ENCODE results near the gene LDB3.

Gene LDB3

DNA sequence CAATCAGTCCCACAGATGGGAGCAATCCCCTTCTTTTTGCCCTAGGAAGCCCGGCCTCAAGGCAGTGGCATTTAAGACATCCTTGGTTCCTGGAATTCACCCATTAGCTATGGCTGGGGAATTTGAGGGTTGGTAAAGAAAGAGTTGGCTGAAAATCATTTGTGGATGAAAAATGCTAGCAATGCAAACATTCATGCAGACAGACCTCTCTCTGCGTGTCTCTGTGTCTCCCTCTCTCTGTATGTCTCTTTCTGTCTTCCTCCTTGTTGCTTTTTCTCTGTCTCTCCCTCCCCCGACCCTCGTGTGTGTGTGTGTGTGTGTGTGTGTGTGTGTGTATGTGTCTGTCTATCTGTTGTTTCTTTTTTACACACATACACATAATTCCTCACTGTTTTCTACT, 19.4 kb downstream of the LDB3 start:
- DNase-seq: no peak

DNA sequence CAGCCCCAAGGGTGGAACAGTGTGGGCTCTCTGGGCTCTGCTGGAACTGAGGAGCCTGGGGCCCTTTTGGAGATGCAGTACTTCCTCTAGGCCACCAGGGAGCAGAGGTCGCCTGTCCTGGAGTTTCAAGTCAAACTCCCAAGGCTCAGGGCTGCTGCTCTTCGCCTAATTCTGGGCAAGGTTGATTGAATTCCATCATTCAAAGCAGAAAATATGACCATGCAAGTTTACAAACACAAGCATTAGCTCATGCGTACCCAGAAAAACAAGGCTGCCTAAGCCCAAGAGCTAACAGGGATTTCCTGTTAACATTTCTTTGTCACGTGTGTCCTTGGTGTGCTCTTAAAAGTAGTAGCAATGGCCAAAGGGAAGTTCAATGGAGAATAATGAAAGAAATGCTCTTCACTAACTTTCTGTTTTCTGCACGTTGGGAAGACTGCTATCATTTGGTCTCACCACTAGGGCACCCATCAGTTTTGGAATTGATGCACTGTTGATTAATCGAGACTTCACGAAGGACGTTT, 20.1 kb downstream of the LDB3 start:
- DNase-seq: peak; percentile 43

DNA sequence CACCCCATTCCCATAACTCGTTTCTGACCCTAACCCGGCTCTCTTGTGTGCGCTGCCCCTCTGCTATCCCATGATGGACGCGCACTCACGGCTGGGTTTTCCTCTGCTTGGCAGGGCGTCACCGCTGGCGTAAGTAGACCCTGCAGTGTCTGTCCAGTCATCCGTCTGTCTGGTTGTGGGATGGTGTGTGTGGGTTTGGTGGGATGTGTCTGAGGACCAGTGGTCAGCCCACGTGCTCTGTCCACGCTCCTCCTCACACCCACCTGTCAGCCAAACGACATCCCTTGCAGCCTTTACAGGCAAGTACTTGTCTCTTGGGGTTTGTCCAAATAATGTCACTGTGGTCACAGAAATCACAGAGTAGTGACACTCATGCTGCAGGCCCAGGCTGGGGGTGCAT, 20.8 kb downstream of the LDB3 start:
- DNase-seq: no peak

DNA sequence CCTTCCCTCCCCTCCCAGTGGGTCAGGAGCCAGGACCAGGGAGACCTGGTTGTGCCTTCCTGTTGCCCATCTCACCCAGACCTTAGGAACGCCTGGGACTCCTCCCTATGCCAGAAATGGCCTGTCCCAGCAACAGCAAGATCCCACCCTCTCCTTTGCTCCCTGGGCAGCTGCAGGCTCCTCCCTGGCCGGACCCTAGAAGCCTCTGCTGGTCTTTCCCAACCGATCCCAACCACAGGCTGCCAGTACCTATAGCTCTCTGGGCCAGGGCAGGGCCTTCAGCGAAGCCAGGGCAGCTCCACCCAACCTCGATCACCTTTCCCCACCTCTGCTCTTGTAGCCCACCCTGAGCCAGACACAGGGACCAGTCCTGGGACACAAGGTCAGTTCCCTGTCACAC, 21.9 kb downstream of the LDB3 start:
- no peak for DNase-seq

DNA sequence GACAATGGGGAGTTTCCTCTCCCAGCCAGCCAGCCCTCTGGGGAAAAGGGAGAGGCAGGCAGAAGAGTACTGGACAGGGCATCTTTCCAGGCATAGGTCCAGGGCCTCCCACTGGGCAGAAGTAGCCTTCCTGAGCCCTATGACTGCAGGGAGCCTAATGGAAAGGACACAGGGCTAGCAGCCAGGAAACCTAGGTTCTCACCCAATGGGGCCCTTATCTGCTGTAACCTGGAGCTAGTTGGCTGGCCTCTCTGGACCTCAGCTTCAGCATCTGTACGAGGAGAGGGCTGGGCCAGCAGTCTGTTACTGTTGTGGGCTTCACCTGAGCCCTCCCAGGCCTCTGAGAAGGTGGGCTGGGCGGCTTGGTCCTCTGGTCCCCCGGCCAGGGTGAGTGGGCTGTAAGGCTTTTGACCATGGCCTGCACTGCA, 22.4 kb downstream of the LDB3 start:
- DNase-seq: no peak

DNA sequence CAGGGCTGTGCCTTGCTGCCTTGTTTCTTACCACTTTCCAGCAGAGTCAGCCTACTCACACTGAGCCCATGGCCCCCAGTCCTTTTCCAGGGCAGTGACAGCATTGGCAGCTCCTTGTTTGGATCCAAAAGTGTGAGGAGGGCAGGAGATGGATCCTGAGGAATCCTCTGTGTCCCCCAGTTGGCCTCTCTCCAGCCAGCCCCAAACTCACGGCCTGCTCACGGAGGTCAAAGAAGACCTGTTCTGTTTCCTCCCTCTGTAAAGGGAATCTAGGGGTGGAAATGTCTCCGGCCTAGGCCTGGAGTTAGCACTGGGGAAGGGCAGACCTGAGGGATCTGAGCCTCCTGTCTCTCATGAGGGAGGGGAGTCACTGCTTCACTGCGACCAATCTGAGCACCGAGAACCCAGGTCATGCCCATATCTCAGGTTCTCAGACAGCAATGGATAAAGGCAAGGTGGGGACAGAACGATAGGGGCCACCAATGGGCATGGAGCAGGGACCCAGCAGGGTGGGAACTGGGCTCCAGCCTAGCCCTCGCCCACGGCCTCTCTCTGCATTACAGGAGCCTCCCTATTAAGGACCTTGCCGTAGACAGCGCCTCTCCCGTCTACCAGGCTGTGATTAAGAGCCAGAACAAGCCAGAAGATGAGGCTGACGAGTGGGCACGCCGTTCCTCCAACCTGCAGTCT, 23.2 kb downstream of the LDB3 start:
- no peak for DNase-seq

DNA sequence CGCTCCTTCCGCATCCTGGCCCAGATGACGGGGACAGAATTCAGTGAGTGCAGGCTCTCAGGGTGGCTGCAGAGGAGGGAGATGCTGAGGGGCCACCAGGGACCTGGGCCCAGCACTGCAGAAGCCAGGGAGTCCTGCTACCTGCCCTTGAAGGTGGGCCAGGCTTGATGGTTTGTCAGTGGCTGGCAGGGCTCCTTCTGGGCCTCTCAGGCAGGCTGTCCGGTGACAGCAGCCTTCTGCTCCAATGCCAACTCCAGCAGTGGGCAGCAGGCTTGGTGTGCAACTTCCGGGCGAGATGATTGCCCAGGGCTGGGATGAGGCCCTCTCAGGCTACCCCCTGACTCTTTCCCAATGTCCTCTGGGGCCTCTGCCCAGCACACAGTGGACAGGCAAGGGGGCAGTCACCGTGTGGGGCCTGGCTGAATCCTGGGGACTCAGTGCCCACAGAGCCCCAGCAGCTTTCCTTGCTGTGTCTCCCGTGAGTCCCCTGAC, 23.8 kb downstream of the LDB3 start:
- no peak for DNase-seq

DNA sequence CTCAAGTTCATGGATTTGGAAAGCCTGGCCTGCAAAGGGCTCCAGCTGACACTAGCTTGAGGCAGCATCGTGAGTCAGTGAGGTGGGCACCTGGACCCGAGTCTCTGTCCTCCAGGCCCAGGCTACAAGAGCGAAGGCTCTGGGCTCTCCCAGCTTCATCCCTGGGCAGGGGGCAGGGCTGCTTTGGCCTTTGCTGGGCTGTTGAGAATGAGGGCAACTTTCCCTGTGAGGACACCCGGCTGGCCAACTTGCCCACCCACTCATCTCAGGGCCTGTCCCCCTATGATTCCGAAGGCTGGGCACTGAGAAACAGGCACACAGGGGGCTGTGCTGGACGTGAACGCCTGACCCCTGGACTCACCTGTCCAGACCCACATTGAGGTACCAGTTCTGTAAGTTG, 24.4 kb downstream of the LDB3 start:
- no peak for DNase-seq

DNA sequence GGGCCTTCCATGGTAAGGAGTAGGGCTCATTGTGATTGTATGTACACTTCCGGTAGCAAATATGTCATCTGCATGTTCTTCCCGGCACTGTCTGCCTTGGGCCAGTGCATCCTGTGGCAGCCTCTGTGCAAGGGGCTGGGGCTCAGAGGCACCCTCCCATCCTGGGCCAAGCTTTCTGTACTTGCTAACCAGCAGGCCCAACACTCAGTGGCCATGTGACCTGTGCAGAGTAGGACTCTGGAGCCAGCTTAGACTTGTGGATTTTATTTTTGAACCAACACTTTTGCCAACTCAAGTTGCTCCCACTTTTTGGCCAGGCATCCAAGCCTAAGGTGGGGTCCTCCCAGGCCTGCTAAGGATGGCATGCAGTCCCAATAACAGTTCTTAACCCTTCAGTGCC, 25.0 kb downstream of the LDB3 start:
- no peak for DNase-seq

DNA sequence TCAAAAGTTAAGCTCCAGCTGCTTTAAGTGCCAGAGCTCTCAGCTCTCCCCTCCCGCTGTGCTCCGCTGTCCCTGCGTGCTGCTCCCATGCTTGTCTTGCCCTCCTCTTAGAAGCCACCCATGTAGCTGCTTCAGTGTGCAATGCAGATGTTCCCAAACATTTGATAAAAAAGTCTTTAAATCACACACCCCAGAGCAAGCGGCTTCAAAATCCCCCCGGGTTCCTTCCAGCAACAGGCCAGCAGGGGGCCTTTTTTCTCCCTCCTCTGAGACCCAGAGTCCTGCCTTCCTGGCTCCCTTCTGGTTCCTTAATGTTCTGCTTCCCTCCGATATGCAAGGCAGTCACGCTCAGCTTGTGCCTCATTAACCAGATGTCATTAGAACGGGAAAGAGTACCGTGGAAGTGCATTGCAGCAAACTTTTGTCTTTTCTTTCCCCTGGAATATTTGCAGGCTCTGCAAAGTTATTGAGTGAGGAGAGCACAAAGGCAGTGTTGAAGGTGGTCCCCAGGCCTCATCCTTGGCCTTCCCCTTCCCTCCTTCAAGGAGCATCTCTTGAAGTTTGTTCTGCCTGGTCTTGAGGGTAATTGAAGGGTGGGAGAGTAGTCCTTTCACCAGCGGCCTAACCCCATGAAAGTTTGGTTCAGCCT, 25.5 kb downstream of the LDB3 start:
- DNase-seq: no peak

DNA sequence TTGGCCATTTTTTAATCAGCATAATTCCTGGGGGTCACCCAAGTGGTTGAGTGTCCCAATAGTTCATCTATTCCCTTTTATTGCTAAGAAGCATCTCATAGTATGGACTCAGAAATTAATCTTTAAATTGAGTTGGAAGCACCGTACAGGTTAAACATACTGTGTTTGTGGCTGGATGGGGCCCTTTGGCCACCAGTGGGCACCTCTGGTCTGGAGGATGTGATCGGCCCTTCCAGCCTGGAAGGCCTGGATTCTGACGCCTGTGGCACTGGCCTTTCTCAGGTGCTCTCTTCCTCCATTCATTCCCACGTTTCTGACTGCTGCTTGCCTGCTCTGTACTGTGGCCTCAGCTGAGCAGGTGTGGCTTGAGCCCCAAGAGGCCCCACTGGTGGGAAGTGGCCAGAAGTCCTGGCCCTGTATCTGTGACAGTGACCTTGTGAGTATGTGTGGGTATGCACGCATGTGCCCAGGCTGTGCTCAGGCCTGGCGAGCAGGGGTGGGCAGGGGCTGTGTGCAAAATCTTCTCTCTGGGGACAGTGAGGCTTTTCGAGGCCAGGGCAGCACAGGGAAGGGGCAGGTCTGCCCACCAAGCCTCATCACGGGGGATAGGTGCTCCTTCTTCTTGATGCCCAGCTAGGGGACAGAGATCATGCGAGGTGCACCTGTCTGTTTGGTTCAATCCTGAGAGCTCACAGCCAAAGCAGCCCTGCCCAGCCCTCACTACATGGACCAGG, 30.1 kb downstream of the LDB3 start:
- DNase-seq: no peak

DNA sequence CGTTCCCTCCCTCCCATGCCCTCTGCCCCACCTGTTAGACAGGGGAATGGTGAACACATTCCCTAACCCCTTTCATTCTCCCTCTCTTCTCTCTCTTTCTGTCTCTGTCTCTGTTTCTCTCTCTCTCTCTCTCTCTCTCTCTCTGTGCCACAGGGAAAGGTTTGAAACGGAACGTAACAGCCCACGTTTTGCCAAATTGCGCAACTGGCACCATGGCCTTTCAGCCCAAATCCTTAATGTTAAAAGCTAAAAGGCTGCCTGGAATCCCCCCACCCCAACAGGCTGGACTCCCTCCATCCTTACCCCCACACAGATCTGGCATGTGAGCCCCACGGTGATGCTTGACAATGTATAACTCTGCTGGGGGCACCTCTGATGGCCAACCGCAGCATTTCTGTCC, 30.8 kb downstream of the LDB3 start:
- DNase-seq: no peak

DNA sequence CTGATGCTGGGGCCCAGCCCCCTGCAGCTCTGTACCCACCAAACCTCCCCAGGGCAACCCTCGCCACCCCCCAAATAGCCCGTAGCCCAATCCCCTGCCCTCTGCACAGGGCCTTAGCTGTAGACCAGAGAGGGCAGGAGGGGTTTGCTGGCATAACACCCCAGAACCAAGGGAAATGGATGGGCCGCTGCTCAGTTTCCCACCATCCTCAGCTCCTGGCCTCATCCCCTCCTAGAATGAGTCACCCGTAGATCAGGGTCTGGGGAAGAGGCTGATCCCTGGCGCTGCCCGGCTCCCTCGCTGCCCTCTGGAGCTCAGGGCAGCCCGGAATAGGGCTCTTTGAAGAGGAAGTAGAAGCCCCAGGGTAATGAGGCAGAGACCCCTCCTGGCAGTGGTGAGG, 31.2 kb downstream of the LDB3 start:
- no peak for DNase-seq

DNA sequence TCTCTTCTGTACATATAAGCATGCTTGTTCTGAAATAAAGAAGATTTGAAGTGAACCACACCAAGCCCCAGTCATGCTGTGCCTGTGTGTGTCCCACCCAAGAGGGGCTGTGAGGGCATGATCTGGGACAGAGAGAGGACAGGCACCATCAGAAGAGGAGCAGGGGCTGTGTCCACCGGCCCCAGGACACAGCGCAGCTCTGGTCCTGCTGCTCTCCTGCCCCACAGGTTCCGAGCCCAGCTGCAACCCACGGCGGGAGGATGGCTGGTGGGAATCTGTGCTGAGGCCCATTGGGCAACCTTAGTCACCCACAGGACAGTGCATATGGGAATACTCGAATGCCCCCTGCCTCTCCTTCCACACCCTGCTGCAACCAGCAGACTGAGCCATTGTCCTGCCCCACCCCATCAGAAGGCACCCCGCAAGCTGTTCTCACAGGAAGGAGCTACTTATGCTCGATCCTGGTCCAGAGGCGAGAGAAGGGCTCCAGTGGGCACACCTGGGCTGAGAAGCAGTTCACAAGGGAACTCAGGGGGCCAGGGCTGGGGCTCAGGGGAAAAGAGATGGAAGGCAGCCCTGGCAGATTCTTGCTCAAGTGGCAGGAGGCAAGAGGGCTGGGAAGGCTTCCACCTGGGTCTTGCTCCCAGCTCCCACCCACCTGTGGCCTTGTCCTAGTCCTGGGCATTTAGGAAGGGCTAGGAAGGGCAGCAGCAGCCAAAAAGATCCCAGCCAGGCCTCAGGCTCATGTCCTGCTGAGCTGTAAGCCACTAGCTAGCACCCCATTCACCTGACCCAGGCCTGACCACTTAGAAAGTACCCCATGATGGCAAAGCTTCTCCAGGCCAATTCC, 31.9 kb downstream of the LDB3 start:
- DNase-seq: no peak

DNA sequence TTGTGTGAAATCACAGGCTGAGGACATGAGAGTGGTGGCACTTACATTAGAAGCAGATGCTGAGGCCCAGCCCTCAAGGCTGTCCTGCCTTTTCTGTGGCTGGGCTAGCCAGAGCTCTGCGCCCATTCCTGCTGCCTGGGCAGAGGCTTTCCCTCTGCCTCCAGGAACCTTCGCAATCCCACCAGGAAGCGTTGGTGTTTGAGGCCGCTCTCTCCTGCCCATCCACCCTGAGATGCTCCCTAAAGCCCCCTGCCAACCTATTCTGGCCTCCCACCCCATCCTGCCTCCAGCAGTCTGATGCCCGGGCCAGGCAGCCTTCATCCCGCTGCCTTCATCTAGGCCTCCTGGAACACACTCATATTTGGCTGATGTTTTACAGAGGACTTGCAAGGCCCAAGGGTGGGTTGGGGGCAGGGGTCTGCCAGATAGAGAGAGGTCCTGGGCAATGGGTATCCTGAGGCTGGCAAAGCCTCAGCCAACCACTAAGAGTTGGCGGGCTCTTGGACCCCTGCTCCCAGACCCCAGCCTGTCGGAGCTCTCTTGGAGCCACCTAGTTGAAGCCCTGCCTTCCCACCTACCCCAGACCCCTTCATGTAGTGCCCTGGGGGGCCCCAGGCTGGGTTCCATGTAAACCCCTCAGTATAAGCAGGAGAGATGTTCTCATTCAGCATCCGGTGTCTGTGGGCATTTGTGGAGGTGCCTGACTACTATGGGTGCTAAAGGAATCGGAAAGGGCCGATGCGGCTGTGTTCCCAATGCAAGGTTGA, 32.7 kb downstream of the LDB3 start:
- no peak for DNase-seq

DNA sequence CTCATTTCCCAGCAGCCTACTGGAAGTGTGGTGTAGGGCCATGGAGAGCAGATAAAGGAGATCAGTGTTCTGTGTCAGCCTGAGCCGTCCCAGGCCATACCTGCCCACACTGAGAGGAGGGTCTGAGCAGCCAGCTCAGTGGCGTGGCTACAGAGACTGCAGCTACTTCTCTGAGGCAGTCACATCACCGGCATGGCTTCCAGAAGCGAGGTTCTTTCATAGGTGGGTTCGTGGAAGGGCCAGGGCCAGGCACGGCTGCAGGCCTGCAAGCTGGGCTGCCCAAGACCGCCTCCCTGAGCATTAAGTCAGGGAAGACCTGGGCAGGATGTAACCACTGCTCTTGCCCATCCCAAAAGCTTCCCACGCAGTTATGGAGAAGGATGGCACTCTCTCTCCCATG, 34.9 kb downstream of the LDB3 start:
- no peak for DNase-seq

DNA sequence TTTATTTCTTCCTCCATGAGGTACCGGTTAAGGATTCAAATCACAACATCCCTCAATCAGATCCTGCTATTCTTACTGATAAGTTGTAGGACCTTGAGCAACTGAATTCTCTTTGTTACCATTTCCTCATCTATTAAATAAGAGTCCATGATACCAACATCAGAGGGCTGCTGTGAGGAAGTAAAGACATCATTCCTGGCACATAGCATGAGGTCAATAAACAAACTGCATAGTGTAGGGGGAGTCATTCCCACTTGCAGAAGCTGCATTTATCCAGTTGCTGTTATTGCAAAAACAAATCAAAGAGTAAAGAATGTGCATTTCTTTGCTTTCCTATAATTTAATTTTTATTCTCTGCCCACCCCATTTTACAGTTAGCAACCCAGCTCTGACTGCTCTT, 36.8 kb downstream of the LDB3 start:
- DNase-seq: no peak

DNA sequence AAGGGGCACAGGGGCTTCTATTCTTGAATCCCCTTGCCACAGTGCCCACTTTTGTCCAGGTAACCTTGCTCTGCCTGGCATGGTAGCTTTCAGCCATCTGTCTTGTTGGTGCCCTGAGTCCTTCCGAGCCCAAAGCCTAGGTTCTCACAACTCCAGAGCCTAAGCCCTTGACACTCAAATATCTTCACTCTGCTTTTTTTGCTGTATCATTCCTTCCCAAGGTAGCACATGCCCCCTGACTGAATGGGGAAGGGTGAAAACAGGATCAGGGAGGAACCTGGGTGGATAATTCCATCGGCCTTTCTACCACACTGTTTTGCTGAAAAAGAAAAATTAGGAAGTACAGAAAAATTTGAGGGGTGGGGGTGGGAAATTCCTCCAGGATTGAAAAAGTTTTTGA, 37.6 kb downstream of the LDB3 start:
- DNase-seq: no peak

DNA sequence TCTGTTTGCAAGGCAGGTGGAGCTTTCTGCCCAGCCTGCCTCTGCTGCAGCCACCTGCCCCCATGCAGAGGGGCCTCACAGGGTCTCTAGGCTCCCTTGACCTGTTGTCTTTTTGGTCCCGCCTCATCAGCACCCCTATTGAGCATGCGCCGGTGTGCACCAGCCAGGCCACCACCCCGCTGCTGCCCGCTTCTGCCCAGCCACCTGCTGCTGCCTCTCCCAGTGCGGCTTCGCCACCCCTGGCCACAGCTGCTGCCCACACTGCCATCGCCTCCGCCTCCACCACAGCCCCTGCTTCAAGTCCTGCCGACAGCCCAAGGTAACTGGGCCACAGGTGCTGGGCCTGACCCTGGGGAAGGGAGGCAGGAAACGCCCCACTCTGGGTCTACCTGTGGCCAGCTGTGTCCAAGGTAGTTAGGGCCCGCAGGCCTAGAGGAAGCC, 38.1 kb downstream of the LDB3 start:
- DNase-seq: no peak

DNA sequence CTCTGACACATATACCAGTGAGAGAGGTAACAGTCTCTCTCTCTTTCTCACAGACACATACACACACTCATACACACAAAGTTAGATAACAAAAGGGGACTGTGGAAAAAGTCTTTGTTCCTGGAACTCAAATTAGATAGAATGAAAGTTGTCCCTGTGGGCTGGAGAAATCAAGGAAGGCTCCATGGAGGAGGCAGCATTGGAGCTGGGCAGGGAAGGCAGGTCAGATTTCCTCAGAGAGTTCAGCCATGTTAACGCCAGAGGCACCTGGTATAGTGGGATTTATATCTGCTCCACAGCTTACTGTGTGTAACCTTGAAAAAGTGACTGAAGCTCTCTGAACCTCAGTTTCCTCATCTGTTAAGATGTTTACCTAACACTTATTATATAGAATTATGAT, 38.7 kb downstream of the LDB3 start:
- no peak for DNase-seq

DNA sequence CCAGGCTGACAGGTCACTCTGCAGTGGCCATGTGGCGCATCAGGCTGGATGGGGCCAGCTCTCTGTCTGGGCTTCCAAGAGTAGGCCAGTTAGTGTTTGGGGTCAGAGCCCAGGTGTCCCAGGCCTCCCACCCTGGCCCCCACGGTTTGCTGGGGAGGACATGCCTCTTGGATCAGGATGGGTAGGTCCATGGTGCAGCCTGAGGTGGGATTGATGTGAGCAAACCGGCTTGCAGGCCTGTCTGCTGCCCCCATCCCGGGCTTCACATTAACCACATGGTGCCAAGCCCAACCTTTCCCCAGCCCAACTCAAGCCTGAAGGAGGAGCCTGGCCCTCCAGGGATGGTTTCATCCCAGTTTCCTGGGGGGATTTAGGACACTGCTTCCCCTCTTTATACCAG, 39.2 kb downstream of the LDB3 start:
- DNase-seq: no peak

Data from NCI-H2227 treated with DMSO at 0.1 percent for 48 hours (cell line).